ENCODE measurements around the gene SMIM11.
"Not testable (repeated sequence)": the region's sequence is repeated elsewhere in the genome, so short reads cannot be mapped to it uniquely, and the experiment has no call there.

SMIM11 gene

GRCh38 chr21:34372321-34372720 lies 3.0 kb upstream of the SMIM11 start:
- TF ChIP-seq, protein P1, sequence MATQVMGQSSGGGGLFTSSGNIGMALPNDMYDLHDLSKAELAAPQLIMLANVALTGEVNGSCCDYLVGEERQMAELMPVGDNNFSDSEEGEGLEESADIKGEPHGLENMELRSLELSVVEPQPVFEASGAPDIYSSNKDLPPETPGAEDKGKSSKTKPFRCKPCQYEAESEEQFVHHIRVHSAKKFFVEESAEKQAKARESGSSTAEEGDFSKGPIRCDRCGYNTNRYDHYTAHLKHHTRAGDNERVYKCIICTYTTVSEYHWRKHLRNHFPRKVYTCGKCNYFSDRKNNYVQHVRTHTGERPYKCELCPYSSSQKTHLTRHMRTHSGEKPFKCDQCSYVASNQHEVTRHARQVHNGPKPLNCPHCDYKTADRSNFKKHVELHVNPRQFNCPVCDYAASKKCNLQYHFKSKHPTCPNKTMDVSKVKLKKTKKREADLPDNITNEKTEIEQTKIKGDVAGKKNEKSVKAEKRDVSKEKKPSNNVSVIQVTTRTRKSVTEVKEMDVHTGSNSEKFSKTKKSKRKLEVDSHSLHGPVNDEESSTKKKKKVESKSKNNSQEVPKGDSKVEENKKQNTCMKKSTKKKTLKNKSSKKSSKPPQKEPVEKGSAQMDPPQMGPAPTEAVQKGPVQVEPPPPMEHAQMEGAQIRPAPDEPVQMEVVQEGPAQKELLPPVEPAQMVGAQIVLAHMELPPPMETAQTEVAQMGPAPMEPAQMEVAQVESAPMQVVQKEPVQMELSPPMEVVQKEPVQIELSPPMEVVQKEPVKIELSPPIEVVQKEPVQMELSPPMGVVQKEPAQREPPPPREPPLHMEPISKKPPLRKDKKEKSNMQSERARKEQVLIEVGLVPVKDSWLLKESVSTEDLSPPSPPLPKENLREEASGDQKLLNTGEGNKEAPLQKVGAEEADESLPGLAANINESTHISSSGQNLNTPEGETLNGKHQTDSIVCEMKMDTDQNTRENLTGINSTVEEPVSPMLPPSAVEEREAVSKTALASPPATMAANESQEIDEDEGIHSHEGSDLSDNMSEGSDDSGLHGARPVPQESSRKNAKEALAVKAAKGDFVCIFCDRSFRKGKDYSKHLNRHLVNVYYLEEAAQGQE (IDR thresholded peaks at IDR 0.05; ENCODE audit: insufficient read depth in 1 of 2, low read depth in 2 of 2, low read length in 2 of 2) = no peak
- TF ChIP-seq TAF1 (IDR thresholded peaks at IDR 0.05; ENCODE audit: borderline replicate concordance, insufficient read depth, low read length) (no peak), SIN3A (IDR thresholded peaks at IDR 0.05; ENCODE audit: borderline replicate concordance, insufficient read depth, low read length) (no peak), FOXP2 (optimal IDR thresholded peaks at IDR 0.05; ENCODE audit: borderline replicate concordance, extremely low read depth, extremely low read length, insufficient read depth) (no peak), POLR2AphosphoS5 (IDR thresholded peaks at IDR 0.05; ENCODE audit: low read depth, low read length) (no peak)

- not testable (repeated sequence) for TF ChIP-seq FOXP2 (optimal IDR thresholded peaks at IDR 0.05; ENCODE audit: borderline replicate concordance, extremely low read depth, extremely low read length, insufficient read depth); SIN3A (IDR thresholded peaks at IDR 0.05; ENCODE audit: borderline replicate concordance, insufficient read depth, low read length)
- TF ChIP-seq, protein P1 (IDR thresholded peaks at IDR 0.05; ENCODE audit: insufficient read depth in 1 of 2, low read depth in 2 of 2, low read length in 2 of 2) = not testable (repeated sequence)
These were observed 48.5 kb downstream of the SMIM11 start, which contains the start of gene SMIM34 for GRCh38 chr21:34423805-34424204. Gene SMIM34 (minus strand): TSS chr21:34423951. CDS start chr21:34423839, 112 bp downstream.
